ENCODE data around the gene SPAG5.

- TF ChIP-seq, protein P1, sequence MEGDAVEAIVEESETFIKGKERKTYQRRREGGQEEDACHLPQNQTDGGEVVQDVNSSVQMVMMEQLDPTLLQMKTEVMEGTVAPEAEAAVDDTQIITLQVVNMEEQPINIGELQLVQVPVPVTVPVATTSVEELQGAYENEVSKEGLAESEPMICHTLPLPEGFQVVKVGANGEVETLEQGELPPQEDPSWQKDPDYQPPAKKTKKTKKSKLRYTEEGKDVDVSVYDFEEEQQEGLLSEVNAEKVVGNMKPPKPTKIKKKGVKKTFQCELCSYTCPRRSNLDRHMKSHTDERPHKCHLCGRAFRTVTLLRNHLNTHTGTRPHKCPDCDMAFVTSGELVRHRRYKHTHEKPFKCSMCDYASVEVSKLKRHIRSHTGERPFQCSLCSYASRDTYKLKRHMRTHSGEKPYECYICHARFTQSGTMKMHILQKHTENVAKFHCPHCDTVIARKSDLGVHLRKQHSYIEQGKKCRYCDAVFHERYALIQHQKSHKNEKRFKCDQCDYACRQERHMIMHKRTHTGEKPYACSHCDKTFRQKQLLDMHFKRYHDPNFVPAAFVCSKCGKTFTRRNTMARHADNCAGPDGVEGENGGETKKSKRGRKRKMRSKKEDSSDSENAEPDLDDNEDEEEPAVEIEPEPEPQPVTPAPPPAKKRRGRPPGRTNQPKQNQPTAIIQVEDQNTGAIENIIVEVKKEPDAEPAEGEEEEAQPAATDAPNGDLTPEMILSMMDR (IDR thresholded peaks at IDR 0.05): no peak
- no peak for TF ChIP-seq POLR2AphosphoS5 (IDR thresholded peaks at IDR 0.05)
These were observed 24.8 kb downstream of the SPAG5 start for GRCh38 chr17:28573966-28574480.
